Measurements from ENCODE around the gene BMPR1B. TPM values are rescaled to one million over a fixed set of nuclear protein-coding genes. Genes with fewer than 3 reads are reported as not detected.

BMPR1B gene
- total RNA-seq, 1 donor = 4.3 TPM

DNA sequence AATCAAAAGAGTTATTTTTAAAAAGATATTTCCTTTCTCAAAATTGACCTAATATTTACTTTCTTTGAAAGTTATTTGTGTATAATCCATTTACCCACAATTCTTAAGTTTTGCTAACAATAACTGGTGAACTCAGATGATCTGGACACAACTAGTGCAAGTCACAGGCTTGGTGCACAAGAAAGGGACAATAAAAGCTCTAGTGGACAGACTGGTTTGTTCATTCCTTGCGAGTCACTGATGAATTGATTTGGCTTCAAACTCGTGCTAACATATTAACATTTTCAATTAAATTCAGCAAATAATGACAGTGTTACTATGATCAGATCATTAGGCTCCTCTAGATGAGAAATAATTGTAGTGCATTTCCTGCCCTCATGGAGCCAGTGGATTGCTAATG lies 169.2 kb downstream of the BMPR1B start:
- TF ChIP-seq, protein P1, sequence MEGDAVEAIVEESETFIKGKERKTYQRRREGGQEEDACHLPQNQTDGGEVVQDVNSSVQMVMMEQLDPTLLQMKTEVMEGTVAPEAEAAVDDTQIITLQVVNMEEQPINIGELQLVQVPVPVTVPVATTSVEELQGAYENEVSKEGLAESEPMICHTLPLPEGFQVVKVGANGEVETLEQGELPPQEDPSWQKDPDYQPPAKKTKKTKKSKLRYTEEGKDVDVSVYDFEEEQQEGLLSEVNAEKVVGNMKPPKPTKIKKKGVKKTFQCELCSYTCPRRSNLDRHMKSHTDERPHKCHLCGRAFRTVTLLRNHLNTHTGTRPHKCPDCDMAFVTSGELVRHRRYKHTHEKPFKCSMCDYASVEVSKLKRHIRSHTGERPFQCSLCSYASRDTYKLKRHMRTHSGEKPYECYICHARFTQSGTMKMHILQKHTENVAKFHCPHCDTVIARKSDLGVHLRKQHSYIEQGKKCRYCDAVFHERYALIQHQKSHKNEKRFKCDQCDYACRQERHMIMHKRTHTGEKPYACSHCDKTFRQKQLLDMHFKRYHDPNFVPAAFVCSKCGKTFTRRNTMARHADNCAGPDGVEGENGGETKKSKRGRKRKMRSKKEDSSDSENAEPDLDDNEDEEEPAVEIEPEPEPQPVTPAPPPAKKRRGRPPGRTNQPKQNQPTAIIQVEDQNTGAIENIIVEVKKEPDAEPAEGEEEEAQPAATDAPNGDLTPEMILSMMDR (IDR thresholded peaks at IDR 0.05; ENCODE audit: insufficient read depth, low read depth, low read length) = no peak
- no peak overlapping the region for H3K4me3 ChIP-seq (ENCODE audit: low read depth, low read length)
- no peak for DNase-seq (ENCODE audit: low read depth)

DNA sequence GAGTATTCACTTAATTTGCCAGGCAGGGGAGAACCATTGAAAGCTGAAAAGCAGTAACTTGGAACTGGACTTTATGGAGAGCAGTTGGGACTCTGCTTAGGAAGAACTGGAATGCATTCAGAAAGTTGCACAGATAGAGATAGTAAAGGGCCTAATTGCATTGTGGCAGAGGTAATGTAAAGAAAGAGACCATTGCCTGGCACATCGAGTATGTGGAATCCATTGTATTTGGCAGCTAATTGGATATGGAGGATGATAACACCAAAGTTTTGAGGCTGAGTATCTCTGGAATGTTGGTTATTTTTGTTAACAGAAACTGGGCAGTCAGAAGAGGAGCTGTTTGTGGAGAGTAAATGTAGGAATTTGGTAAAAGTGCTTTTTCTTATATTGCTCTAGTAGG lies 169.9 kb downstream of the BMPR1B start:
- no peak for DNase-seq (ENCODE audit: low read depth)
- TF ChIP-seq, protein P1 (IDR thresholded peaks at IDR 0.05; ENCODE audit: insufficient read depth, low read depth, low read length) = no peak
- H3K4me3 ChIP-seq (ENCODE audit: low read depth, low read length) = no peak overlapping the region

DNA sequence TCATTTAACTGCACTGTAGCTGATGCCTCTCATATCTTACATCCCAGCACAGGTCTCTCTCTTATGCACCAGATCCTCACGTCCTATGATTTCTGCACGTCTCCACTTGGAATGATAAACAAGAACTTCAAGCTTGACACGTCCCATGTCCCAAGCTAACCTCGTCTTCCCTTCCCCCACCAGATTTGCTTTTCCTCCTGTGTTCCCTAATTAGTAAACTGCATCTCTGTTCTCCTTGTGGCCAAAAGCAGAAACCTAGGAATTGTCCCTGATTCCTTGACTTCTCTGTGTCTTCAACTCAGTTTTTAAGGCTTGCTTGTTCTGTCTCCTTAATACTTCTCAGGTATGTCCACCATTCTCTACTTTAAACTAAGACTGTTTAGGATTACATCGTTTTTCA lies 171.9 kb downstream of the BMPR1B start:
- no peak for DNase-seq (ENCODE audit: low read depth)
- TF ChIP-seq, protein P1 (IDR thresholded peaks at IDR 0.05; ENCODE audit: insufficient read depth, low read depth, low read length) = no peak
- H3K4me3 ChIP-seq (ENCODE audit: low read depth, low read length) = no peak overlapping the region

DNA sequence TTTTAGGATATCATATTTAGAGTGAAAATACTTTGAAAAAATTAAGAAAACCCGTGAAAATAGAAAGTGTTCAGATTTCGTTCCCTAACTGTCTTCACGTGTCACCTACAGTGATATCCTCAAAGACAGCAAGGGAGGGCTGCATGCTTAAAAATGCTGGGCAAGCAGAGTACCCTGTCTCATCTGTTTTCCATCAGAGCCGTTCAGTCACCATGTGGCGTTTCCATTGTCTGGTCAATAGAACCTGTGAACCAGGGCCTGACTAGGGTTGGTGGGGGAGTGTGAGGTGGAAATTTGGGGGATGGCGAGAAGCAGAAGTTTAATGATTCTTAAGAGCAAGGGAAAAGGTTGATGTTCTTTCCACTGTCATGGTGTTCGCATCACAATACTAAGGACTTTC lies 173.9 kb downstream of the BMPR1B start:
- DNase-seq (ENCODE audit: low read depth) = no peak
- TF ChIP-seq, protein P1 (IDR thresholded peaks at IDR 0.05; ENCODE audit: insufficient read depth, low read depth, low read length) = no peak
- no peak overlapping the region for H3K4me3 ChIP-seq (ENCODE audit: low read depth, low read length)

DNA sequence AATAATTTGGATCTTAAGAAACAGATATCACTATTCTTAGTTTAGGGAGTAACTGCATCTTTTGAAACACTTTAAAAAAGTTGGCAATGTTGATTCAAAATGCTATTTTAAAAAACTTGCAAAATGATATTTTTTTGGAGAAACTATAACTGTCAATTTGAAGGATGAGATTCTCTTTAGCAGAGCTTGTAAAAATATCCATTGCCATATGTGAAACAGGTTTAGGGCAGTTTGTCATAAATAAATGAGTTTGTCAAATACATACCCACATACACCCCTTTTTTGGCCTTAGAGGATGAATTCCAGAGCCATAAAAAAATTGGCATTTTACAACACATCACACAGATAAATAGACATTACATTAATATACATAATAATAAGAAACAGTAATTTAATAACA lies 174.6 kb downstream of the BMPR1B start:
- TF ChIP-seq, protein P1 (IDR thresholded peaks at IDR 0.05; ENCODE audit: insufficient read depth, low read depth, low read length) = no peak
- no peak for DNase-seq (ENCODE audit: low read depth)
- H3K4me3 ChIP-seq (ENCODE audit: low read depth, low read length) = no peak overlapping the region

DNA sequence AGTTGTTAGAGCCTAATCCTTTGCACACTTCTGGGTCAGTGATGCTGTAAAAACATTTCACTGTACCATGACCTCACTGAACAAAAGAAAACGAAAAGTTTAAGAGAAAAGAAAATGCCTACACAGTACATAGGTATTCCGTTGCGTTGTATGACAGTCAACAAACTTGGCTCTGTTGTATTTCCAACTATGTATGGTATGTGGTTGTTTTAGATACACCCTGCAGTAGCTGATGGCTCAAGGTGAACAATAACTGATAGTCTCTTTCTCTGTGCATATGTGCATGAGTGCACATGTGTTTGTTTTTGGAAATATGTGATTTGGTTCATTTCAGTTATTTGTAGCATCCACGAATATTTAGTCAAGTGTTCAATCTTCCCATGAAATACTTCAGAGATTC lies 176.0 kb downstream of the BMPR1B start:
- no peak overlapping the region for H3K4me3 ChIP-seq (ENCODE audit: low read depth, low read length)
- TF ChIP-seq, protein P1 (IDR thresholded peaks at IDR 0.05; ENCODE audit: insufficient read depth, low read depth, low read length) = no peak
- DNase-seq (ENCODE audit: low read depth) = no peak

DNA sequence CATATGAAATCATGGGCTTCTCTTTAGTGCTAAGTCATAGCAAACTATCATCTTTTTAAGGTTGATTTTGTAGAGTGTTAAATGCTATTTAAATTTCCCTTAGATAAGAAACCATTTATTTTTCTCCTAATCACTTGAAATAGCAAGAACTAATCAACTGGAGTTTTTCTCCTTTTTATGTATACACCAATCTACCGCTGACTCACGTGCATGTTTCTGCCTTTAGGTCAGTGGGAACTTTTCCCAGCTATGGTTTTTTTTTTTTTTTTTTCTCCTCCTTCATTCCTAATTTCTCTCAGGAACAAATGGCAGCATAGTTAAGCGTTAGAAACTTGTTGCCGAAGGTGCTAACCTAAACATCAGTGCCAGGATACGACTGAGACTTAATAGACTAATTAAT lies 176.4 kb downstream of the BMPR1B start:
- TF ChIP-seq, protein P1 (IDR thresholded peaks at IDR 0.05; ENCODE audit: insufficient read depth, low read depth, low read length) = no peak
- DNase-seq (ENCODE audit: low read depth) = no peak
- no peak overlapping the region for H3K4me3 ChIP-seq (ENCODE audit: low read depth, low read length)
